B cell (primary cell): ENCODE results near the gene NXNL1. TPM values are rescaled to one million over a fixed set of nuclear protein-coding genes. Genes with fewer than 3 reads are reported as not detected.

Experiments
- ATAC-seq: fragments of 200-7000 bp; cut with Tn5 transposase; one replicate; pipeline ENCODE4 v1.10.0; 2021; ENCODE audit warnings: low read depth, mild to moderate bottlenecking, moderate number of reproducible peaks, moderate library complexity
- CTCF ChIA-PET: fragments of 350-600 bp; sonication (Branson Sonifier 250); formaldehyde crosslinking; loops from one replicate; lab custom pipeline; 2021; ENCODE audit warnings: antibody characterized with exemption, inconsistent platforms; lab: Charles Lee
- POLR2A ChIA-PET: fragments of 350-600 bp; sonication (Branson Sonifier 250); formaldehyde crosslinking; loops from one replicate; lab custom pipeline; 2021; ENCODE audit warnings: antibody characterized with exemption; lab: Charles Lee
- DNase-seq: peaks from one replicate; pipeline ENCODE4 v3.0.0; 2013
- H2AFZ ChIP-seq: 2 replicates; pipeline ENCODE4 v1.6.1; 2012; ENCODE audit warnings: mild to moderate bottlenecking, low read depth, low read length; ENCODE audit not compliant: insufficient read depth, poor library complexity, severe bottlenecking
- H3K27ac ChIP-seq, 2 donors: 1 replicate in 1 of 2; 2 replicates in 1 of 2; pipeline ENCODE4 v1.5.1; 2012 to 2013; ENCODE audit warnings: low read length in 2 of 2, mild to moderate bottlenecking in 2 of 2, moderate library complexity in 1 of 2
- H3K27me3 ChIP-seq, 4 experiments: fragments of 200-600 bp in 1 of 4; sonication (generic) in 1 of 4; replicated peaks in 1 of 4; 1 replicate in 2 of 4; 2 replicates in 2 of 4; pipeline versions ENCODE4 v1.6.1 to v1.7.0; 2013 to 2016; ENCODE audit warnings: low read length in 3 of 4, mild to moderate bottlenecking in 2 of 4, mixed read lengths in 1 of 4, moderate library complexity in 1 of 4; ENCODE audit not compliant: insufficient read depth in 4 of 4, control insufficient read depth in 3 of 4; ENCODE audit errors: control extremely low read depth in 1 of 4
- H3K36me3 ChIP-seq, 2 experiments: replicated peaks in 1 of 2; 1 replicate in 1 of 2; 2 replicates in 1 of 2; pipeline versions ENCODE4 v1.6.1 to v1.7.1; 2013; ENCODE audit warnings: low read length in 1 of 2; ENCODE audit not compliant: insufficient read depth in 2 of 2, control insufficient read depth in 1 of 2; ENCODE audit errors: control extremely low read depth in 1 of 2, extremely low read depth in 1 of 2
- H3K4me1 ChIP-seq, 2 donors: fragments of 200-600 bp in 1 of 2; sonication (generic) in 1 of 2; 1 replicate in 1 of 2; 2 replicates in 1 of 2; pipeline versions ENCODE4 v1.5.1 to v1.6.1; 2013 to 2017; ENCODE audit warnings: low read length in 2 of 2; ENCODE audit not compliant: control insufficient read depth in 2 of 2, insufficient read depth in 2 of 2
- H3K4me2 ChIP-seq: replicated peaks from 2 replicates; pipeline ENCODE3; 2012; ENCODE audit warnings: mild to moderate bottlenecking, low read depth, low read length; ENCODE audit not compliant: poor library complexity, severe bottlenecking
- H3K4me3 ChIP-seq, 5 experiments: fragments of 200-600 bp in 1 of 5; sonication (generic) in 1 of 5; 1 replicate in 3 of 5; 2 replicates in 2 of 5; pipeline versions ENCODE4 v1.5.1 to v1.7.0; 2011 to 2016; ENCODE audit warnings: low read length in 4 of 5, mild to moderate bottlenecking in 4 of 5, low read depth in 2 of 5, control low read depth in 1 of 5, moderate library complexity in 1 of 5; ENCODE audit not compliant: insufficient read depth in 1 of 5; ENCODE audit errors: control extremely low read depth in 1 of 5, extremely low read depth in 1 of 5
- H3K79me2 ChIP-seq: fragments of 200-600 bp; sonication (generic); one replicate; pipeline ENCODE4 v1.6.0; 2016; ENCODE audit warnings: low read length; ENCODE audit not compliant: control insufficient read depth, insufficient read depth
- H3K9ac ChIP-seq: fragments of 200-600 bp; sonication (generic); 2 replicates; pipeline ENCODE4 v1.6.1; 2017; ENCODE audit warnings: mild to moderate bottlenecking, low read length, moderate library complexity
- H3K9me3 ChIP-seq, 3 donors: one replicate each; pipeline versions ENCODE4 v1.6.1 to v1.7.1; 2013; ENCODE audit warnings: low read length in 2 of 3; ENCODE audit not compliant: control insufficient read depth in 2 of 3, insufficient read depth in 1 of 3; ENCODE audit errors: control extremely low read depth in 1 of 3
- H4K20me1 ChIP-seq: 2 replicates; pipeline ENCODE4 v1.6.0; 2012; ENCODE audit warnings: mild to moderate bottlenecking, low read length; ENCODE audit not compliant: insufficient read depth, control insufficient read depth, poor library complexity, severe bottlenecking
- H3K27ac Mint-ChIP-seq: one replicate; pipeline ENCODE4 v1.8.0; 2021; ENCODE audit warnings: mixed read lengths
- H3K27me3 Mint-ChIP-seq: one replicate; pipeline ENCODE4 v1.8.0; 2021; ENCODE audit warnings: mixed read lengths
- H3K4me1 Mint-ChIP-seq: one replicate; pipeline ENCODE4 v1.8.0; 2021; ENCODE audit warnings: mixed read lengths
- H3K4me3 Mint-ChIP-seq: one replicate; pipeline ENCODE4 v1.8.0; 2021; ENCODE audit warnings: mixed read lengths
- H3K9me3 Mint-ChIP-seq: one replicate; pipeline ENCODE4 v1.8.0; 2022; ENCODE audit warnings: mixed read lengths; ENCODE audit not compliant: insufficient read depth
- CTCF ChIP-seq: fragments of 200-600 bp; IDR thresholded peaks from one replicate; pipeline ENCODE4 v1.8.0; 2022; ENCODE audit warnings: antibody characterized with exemption, mild to moderate bottlenecking
- EZH2 ChIP-seq: IDR thresholded peaks from 2 replicates; pipeline ENCODE4 v1.6.1; 2012; ENCODE audit warnings: borderline replicate concordance, low read depth, mild to moderate bottlenecking, moderate library complexity, low read length; ENCODE audit not compliant: insufficient read depth, poor library complexity, severe bottlenecking
- WGBS: methylation state at CpG from one replicate; pipeline ENCODE4 v1.1.5; 2013; ENCODE audit warnings: missing lambda C conversion rate; ENCODE audit not compliant: insufficient coverage; 5-methylcytosine and 5-hydroxymethylcytosine counted together
- intact Hi-C: fragments of 100-400 bp; cut with micrococcal nuclease; formaldehyde crosslinking; loops from one replicate; pipeline ENCODE4 v1.10.0; 2022
- polyA plus RNA-seq: library from polyadenylated mRNA; depleted of rRNA; stranded (reverse); fragments of >200 nt; gene quantifications from 2 replicates; pipeline ENCODE4 v1.2.3, GENCODE V29; 2012
- total RNA-seq, 2 donors: library from RNA; stranded (reverse); fragments of 120-200 nt in 1 of 2; gene quantifications; 1 replicate in 1 of 2; 2 replicates in 1 of 2; pipeline versions ENCODE4 v1.2.3 to v1.2.4, GENCODE V29; 2013 to 2022

The NXNL1 gene
- total and polyA plus RNA-seq, 2 donors (not counting 1 experiment from before 2014, with no cell fraction given), result not detected

DNA sequence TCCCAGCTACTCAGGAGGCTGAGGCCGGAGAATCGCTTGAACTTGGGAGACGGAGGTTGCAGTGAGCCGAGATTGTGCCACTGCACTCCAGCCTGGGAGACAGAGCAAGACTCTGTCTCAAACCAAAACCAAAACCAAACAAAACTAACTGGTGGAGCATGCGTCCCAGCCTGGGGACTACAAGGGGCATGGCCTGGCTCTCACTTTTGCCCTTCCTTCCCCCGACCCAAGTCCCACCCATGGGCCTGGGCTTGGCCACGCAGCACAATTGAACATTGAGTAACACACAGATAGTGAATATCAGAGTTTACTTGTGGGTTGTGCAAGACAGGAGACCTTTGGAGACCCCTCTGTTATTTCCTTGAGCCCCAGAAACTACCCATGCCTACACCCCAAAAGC lies 25.5 kb downstream of the NXNL1 start:
- Mint-ChIP-seq H3K27me3 (no peaks in the 10 kb centered on the region), H3K4me1 (no peaks in the 10 kb centered on the region), H3K4me3 (no peak overlapping the region), H3K27ac (no peak overlapping the region), H3K9me3 (no peaks in the 10 kb centered on the region)
- Histone ChIP-seq H2AFZ (no peak overlapping the region), H3K27me3 (no peaks in the 10 kb centered on the region), H3K4me3 (no peak overlapping the region), H3K36me3 (no peaks in the 10 kb centered on the region), H4K20me1 (no peaks in the 10 kb centered on the region), H3K4me1 (no peaks in the 10 kb centered on the region), H3K79me2 (no peaks in the 10 kb centered on the region), H3K27ac (no peak overlapping the region), H3K9ac (no peak overlapping the region), H3K9me3 (peaks cover 0 to 10% (median 0%) of the 10 kb centered on the region in 3 donors), H3K4me2 (no peak overlapping the region)
- ATAC-seq (no peak), DNase-seq (no peak)
- intact Hi-C loops, result no loop called here
- POLR2A ChIA-PET, result no interaction called here
- TF ChIP-seq CTCF, result no peak
- no peak for TF ChIP-seq EZH2
- CTCF ChIA-PET, result no interaction called here
- WGBS, result 91% methylated on average over 6 of the region's 7 CpGs

DNA sequence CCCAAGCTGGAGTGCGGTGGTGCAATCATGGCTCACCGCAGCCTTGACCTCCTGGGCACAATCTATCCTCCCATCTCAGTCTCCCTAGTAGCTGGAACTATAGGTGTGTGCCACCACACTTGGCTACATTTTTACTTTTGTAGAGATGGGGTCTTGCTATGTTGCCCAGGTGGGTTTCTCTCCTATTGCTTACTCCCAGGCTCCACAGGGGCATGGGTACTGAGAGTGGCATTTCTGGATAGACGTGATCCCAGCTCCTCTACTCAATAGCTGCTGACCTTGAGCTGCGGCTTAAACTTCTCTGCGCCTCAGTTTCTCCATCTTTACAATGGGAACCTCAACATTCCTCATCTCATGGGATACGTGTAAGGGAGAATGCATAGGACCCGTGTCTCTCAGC lies 29.3 kb downstream of the NXNL1 start:
- H3K36me3 ChIP-seq, result no peaks in the 10 kb centered on the region
- no peak overlapping the region for H3K4me3 ChIP-seq
- no peak for ATAC-seq
- ChIA-PET POLR2A (interaction anchor here (0.6 kb wide), 1 partner anchor 488 kb away, joined by 7 read pairs; no protein-coding TSS in a partner anchor), CTCF (interaction anchor here (0.8 kb wide), 1 partner anchor 34 kb away, joined by 3 read pairs; no protein-coding TSS in a partner anchor)
- DNase-seq, result no peak
- peaks cover 0 to 7% (median 0%) of the 10 kb centered on the region in 3 donors for H3K9me3 ChIP-seq
- TF ChIP-seq EZH2 (no peak), CTCF (no peak)
- no peak overlapping the region for H3K27ac ChIP-seq
- no peaks in the 10 kb centered on the region for H3K27me3 ChIP-seq
- no peak overlapping the region for H3K27ac Mint-ChIP-seq
- no peak overlapping the region for H3K4me3 Mint-ChIP-seq
- no peaks in the 10 kb centered on the region for H3K4me1 ChIP-seq
- H3K9ac ChIP-seq, result no peak overlapping the region
- WGBS, result 80% methylated on average over 2 of the region's 7 CpGs
- no peaks in the 10 kb centered on the region for H3K9me3 Mint-ChIP-seq
- no peak overlapping the region for H3K4me2 ChIP-seq
- intact Hi-C loops, result no loop called here
- H3K27me3 Mint-ChIP-seq, result no peaks in the 10 kb centered on the region
- H2AFZ ChIP-seq, result no peak overlapping the region
- H3K4me1 Mint-ChIP-seq, result no peaks in the 10 kb centered on the region
- no peaks in the 10 kb centered on the region for H3K79me2 ChIP-seq
- no peaks in the 10 kb centered on the region for H4K20me1 ChIP-seq
